T-helper 9 cell (primary cell): ENCODE measurements around the gene PERM1.
"Not testable (repeated sequence)": the region's sequence is repeated elsewhere in the genome, so short reads cannot be mapped to it uniquely, and the experiment has no call there.

Experiments
- DNase-seq: peaks from one replicate; pipeline ENCODE4 v3.0.0-alpha.2; 2020

Gene PERM1

GRCh38 chr1:978069-978834, 3.6 kb downstream of the PERM1 start:
- no peak for DNase-seq

GRCh38 chr1:976791-977190, 5.1 kb downstream of the PERM1 start:
- DNase-seq, result not testable (repeated sequence)

- no peak for DNase-seq
These were observed 5.8 kb downstream of the PERM1 start for GRCh38 chr1:975896-976683.

- no peak for DNase-seq
These were observed 6.5 kb downstream of the PERM1 start for GRCh38 chr1:975365-975764.

- no peak for DNase-seq
These were observed 7.1 kb downstream of the PERM1 start for GRCh38 chr1:974687-975328.

- DNase-seq, result no peak
These were observed 7.6 kb downstream of the PERM1 start for GRCh38 chr1:974293-974640.

GRCh38 chr1:973459-974292, 8.2 kb downstream of the PERM1 start:
- no peak for DNase-seq

- no peak for DNase-seq
These were observed 9.0 kb downstream of the PERM1 start for GRCh38 chr1:972726-973458.

- DNase-seq, result no peak
These were observed 10.0 kb downstream of the PERM1 start for GRCh38 chr1:971751-972506.

GRCh38 chr1:970973-971730, 10.7 kb downstream of the PERM1 start:
- DNase-seq, result no peak

- DNase-seq, result no peak
These were observed 11.5 kb downstream of the PERM1 start for GRCh38 chr1:970242-970972.

- DNase-seq, result no peak
These were observed 12.5 kb downstream of the PERM1 start for GRCh38 chr1:969260-969855.

GRCh38 chr1:967466-968343, 14.2 kb downstream of the PERM1 start:
- no peak for DNase-seq

- DNase-seq, result peak; percentile 68
These were observed 15.1 kb downstream of the PERM1 start for GRCh38 chr1:966704-967300.

- no peak for DNase-seq
These were observed 15.7 kb downstream of the PERM1 start, which contains the start of gene PLEKHN1 for GRCh38 chr1:966135-966703. Gene PLEKHN1 (plus strand): TSS chr1:966482. CDS start chr1:966532, 50 bp downstream.

- no peak for DNase-seq
These were observed 16.3 kb downstream of the PERM1 start for GRCh38 chr1:965526-966134.
